MM.1S (cell line): Measurements from ENCODE around the gene HMHB1.

Source experiments
- DNase-seq: peaks from one replicate; pipeline ENCODE4 v3.0.0-alpha.2; 2015
- H2AFZ ChIP-seq: fragments of 300-600 bp; sonication (generic); 2 replicates; pipeline ENCODE4 v1.6.0; 2016; ENCODE audit warnings: antibody characterized with exemption, low read length
- H3F3A ChIP-seq: fragments of 300-600 bp; sonication (generic); 2 replicates; pipeline ENCODE4 v1.6.1; 2016; ENCODE audit warnings: mild to moderate bottlenecking, antibody characterized with exemption, low read length, moderate library complexity, mixed read lengths; ENCODE audit not compliant: insufficient read depth
- H3K27ac ChIP-seq: fragments of 300-600 bp; sonication (generic); 2 replicates; pipeline ENCODE4 v1.5.1; 2016; ENCODE audit warnings: mild to moderate bottlenecking, low read length
- H3K27me3 ChIP-seq: fragments of 300-600 bp; sonication (generic); replicated peaks from 2 replicates; pipeline ENCODE4 v1.6.0; 2016; ENCODE audit warnings: low read length; ENCODE audit not compliant: insufficient read depth
- H3K36me3 ChIP-seq: fragments of 300-600 bp; sonication (generic); replicated peaks from 2 replicates; pipeline ENCODE4 v1.6.1; 2016; ENCODE audit warnings: mild to moderate bottlenecking, low read length, mixed read lengths; ENCODE audit not compliant: insufficient read depth
- H3K4me1 ChIP-seq: fragments of 300-600 bp; sonication (generic); 2 replicates; pipeline ENCODE4 v1.6.1; 2016; ENCODE audit warnings: low read length, mixed read lengths
- H3K4me2 ChIP-seq: fragments of 300-600 bp; sonication (generic); 2 replicates; pipeline ENCODE4 v1.6.0; 2016; ENCODE audit warnings: low read depth, low read length
- H3K4me3 ChIP-seq: fragments of 300-600 bp; sonication (generic); 2 replicates; pipeline ENCODE4 v1.5.1; 2016; ENCODE audit warnings: low read length, mixed read lengths
- H3K79me2 ChIP-seq: fragments of 300-600 bp; sonication (generic); 2 replicates; pipeline ENCODE4 v1.6.1; 2016; ENCODE audit warnings: mixed run types, low read length, mixed read lengths
- H3K9ac ChIP-seq: fragments of 300-600 bp; sonication (generic); 2 replicates; pipeline ENCODE4 v1.6.1; 2016; ENCODE audit warnings: low read length, mixed read lengths
- H3K9me2 ChIP-seq: fragments of 300-600 bp; sonication (generic); replicated peaks from 2 replicates; pipeline ENCODE4 v1.6.1; 2016; ENCODE audit warnings: mild to moderate bottlenecking, low read length, mixed read lengths; ENCODE audit not compliant: insufficient read depth
- H3K9me3 ChIP-seq: fragments of 300-600 bp; sonication (generic); replicated peaks from 2 replicates; pipeline ENCODE4 v1.6.1; 2016; ENCODE audit warnings: mild to moderate bottlenecking, low read length, mixed read lengths; ENCODE audit not compliant: insufficient read depth
- H4K20me1 ChIP-seq: fragments of 300-600 bp; sonication (generic); 2 replicates; pipeline ENCODE4 v1.6.1; 2016; ENCODE audit warnings: mild to moderate bottlenecking, low read length, moderate library complexity, mixed read lengths; ENCODE audit not compliant: insufficient read depth
- EZH2 ChIP-seq: fragments of 300-600 bp; sonication (generic); optimal IDR thresholded peaks from 2 replicates; pipeline ENCODE3; 2017; ENCODE audit warnings: low read depth, mild to moderate bottlenecking, antibody characterized with exemption, low read length, mixed read lengths
- EZH2phosphoT487 ChIP-seq: fragments of 300-600 bp; sonication (generic); IDR thresholded peaks from 2 replicates; pipeline ENCODE4 v1.6.1; 2018; ENCODE audit warnings: antibody characterized with exemption, low read length
- TF ChIP-seq, protein P1 (sequence below): fragments of 300-600 bp; sonication (generic); IDR thresholded peaks from 2 replicates; pipeline ENCODE4 v1.5.1; 2016; ENCODE audit warnings: antibody characterized with exemption, low read length, mixed read lengths

HMHB1 gene

DNA sequence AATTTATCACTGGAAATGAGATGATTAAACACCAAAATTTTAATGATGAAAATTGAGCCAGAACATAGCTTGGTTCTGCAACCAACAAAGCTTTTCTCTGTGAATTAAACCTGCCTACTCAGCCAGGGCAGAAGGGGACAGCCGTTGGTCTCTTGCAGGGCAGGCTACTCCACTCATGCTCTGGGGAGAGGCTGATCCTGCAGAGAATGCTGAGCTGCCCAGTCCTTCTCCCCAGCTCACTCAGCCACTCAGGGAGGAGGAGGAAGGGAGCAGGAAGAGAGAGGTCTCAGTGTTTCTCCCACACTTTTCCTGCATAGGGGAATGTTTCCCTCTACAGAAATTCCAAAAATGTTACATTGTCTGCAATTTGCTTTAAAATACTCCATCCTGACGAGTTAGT is 40.4 kb upstream of the HMHB1 start:
- Histone ChIP-seq H3K79me2 (no peaks in the 10 kb centered on the region), H3K9me3 (no peaks in the 10 kb centered on the region), H2AFZ (no peak overlapping the region), H3K9me2 (no peaks in the 10 kb centered on the region), H3K4me1 (no peaks in the 10 kb centered on the region), H3K27me3 (no peaks in the 10 kb centered on the region), H3K4me2 (no peak overlapping the region), H3K27ac (no peak overlapping the region), H3F3A (no peaks in the 10 kb centered on the region), H3K9ac (no peak overlapping the region), H4K20me1 (no peaks in the 10 kb centered on the region), H3K36me3 (no peaks in the 10 kb centered on the region), H3K4me3 (no peak overlapping the region)
- DNase-seq: no peak
- TF ChIP-seq EZH2phosphoT487 (no peak), EZH2 (no peak)
- TF ChIP-seq, protein P1, sequence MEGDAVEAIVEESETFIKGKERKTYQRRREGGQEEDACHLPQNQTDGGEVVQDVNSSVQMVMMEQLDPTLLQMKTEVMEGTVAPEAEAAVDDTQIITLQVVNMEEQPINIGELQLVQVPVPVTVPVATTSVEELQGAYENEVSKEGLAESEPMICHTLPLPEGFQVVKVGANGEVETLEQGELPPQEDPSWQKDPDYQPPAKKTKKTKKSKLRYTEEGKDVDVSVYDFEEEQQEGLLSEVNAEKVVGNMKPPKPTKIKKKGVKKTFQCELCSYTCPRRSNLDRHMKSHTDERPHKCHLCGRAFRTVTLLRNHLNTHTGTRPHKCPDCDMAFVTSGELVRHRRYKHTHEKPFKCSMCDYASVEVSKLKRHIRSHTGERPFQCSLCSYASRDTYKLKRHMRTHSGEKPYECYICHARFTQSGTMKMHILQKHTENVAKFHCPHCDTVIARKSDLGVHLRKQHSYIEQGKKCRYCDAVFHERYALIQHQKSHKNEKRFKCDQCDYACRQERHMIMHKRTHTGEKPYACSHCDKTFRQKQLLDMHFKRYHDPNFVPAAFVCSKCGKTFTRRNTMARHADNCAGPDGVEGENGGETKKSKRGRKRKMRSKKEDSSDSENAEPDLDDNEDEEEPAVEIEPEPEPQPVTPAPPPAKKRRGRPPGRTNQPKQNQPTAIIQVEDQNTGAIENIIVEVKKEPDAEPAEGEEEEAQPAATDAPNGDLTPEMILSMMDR: no peak

DNA sequence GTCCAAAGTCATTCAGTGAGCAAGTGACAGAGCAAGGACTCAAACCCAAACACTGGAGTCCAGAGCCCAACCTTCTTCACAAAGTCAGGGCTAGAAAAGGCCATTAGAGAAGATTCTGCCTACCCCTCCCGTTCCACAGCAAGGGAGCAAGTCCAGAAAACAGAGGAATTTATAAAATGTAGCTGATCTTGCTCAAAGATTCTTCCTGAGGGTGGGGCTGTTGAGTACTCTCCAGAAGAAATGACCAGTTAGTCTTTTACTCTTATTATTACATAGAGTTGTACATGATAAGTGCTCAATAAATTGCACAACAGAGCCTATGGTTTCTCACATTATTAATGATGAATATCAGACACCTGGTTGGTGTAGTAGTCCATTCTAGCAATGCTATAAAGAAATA is 39.3 kb upstream of the HMHB1 start:
- H3K9me3 ChIP-seq: no peaks in the 10 kb centered on the region
- no peak overlapping the region for H3K4me3 ChIP-seq
- H3K27ac ChIP-seq: no peak overlapping the region
- H3F3A ChIP-seq: no peaks in the 10 kb centered on the region
- H3K36me3 ChIP-seq: no peaks in the 10 kb centered on the region
- H4K20me1 ChIP-seq: no peaks in the 10 kb centered on the region
- H3K9me2 ChIP-seq: no peaks in the 10 kb centered on the region
- TF ChIP-seq, protein P1: no peak
- TF ChIP-seq EZH2: no peak
- no peak for TF ChIP-seq EZH2phosphoT487
- no peak overlapping the region for H2AFZ ChIP-seq
- DNase-seq: no peak
- no peak overlapping the region for H3K4me2 ChIP-seq
- H3K79me2 ChIP-seq: no peaks in the 10 kb centered on the region
- no peaks in the 10 kb centered on the region for H3K27me3 ChIP-seq
- no peak overlapping the region for H3K9ac ChIP-seq
- H3K4me1 ChIP-seq: no peaks in the 10 kb centered on the region

DNA sequence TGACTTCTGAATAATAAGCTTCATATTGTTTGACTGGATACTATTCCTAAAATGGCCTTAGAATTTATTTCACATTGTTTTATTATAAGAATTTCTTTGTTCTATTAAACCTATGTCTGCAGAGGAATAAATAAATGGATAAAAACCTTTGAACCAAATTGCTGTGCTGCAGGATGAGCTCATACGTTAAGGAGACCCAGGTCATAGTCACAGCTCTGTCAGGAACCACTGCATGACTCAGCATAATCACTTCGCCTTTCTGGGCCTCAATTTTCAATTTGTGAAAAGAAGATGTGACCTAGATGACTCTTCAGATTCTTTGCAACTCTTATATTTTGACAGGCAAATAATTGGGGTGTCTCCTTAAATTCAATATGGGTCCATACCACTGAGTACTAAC is 36.7 kb upstream of the HMHB1 start:
- DNase-seq: no peak
- Histone ChIP-seq H3K9me3 (no peaks in the 10 kb centered on the region), H3K27me3 (no peaks in the 10 kb centered on the region)

More for the DNA sequence above, 36.7 kb upstream of the HMHB1 start:
- Histone ChIP-seq H3K36me3 (no peaks in the 10 kb centered on the region), H3K79me2 (no peaks in the 10 kb centered on the region), H3K4me1 (no peaks in the 10 kb centered on the region), H3K4me2 (no peak overlapping the region), H3F3A (no peaks in the 10 kb centered on the region), H3K9me2 (no peaks in the 10 kb centered on the region), H4K20me1 (no peaks in the 10 kb centered on the region), H2AFZ (no peak overlapping the region), H3K27ac (no peak overlapping the region), H3K9ac (no peak overlapping the region), H3K4me3 (no peak overlapping the region)
- TF ChIP-seq, protein P1: no peak
- TF ChIP-seq EZH2phosphoT487 (no peak), EZH2 (no peak)
